Tibial nerve (tissue), 4 donors: ENCODE measurements around the gene GPR25. TPM values are rescaled to one million over a fixed set of nuclear protein-coding genes. Genes with fewer than 3 reads are reported as not detected.

Experiments used
- DNase-seq, 2 donors: peaks; one replicate each; pipeline ENCODE4 v3.0.0-alpha.2; 2019; ENCODE audit warnings: low spot score in 2 of 2
- H3K27ac ChIP-seq, 4 donors: fragments of 200-600 bp; sonication (generic) in 3 of 4; one replicate each; pipeline ENCODE4 v1.5.1; 2017 to 2019; ENCODE audit warnings: mild to moderate bottlenecking in 1 of 4
- H3K27me3 ChIP-seq, 2 donors: fragments of 200-600 bp; sonication (generic) in 1 of 2; one replicate each; pipeline versions ENCODE4 v1.5.1 to v1.6.0; 2017 to 2019
- H3K36me3 ChIP-seq, 3 donors: fragments of 200-600 bp; sonication (generic); one replicate each; pipeline ENCODE4 v1.5.1; 2018 to 2019
- H3K4me1 ChIP-seq, 4 donors: fragments of 200-600 bp; sonication (generic) in 3 of 4; one replicate each; pipeline ENCODE4 v1.5.1; 2017 to 2019
- H3K4me3 ChIP-seq, 4 donors: fragments of 200-600 bp; sonication (generic) in 3 of 4; one replicate each; pipeline ENCODE4 v1.5.1; 2017 to 2019; ENCODE audit warnings: mild to moderate bottlenecking in 1 of 4, moderate library complexity in 1 of 4
- H3K9me3 ChIP-seq, 4 donors: fragments of 200-600 bp; sonication (generic) in 3 of 4; one replicate each; pipeline ENCODE4 v1.5.1; 2017 to 2019
- EP300 ChIP-seq, 2 donors: sonication (generic); formaldehyde crosslinking; IDR thresholded peaks; one replicate each; pipeline ENCODE4 v1.6.1; 2017; ENCODE audit warnings: antibody characterized with exemption in 2 of 2, mild to moderate bottlenecking in 1 of 2
- POLR2A ChIP-seq, 2 donors: fragments of 450-650 bp; IDR thresholded peaks; one replicate each; pipeline ENCODE4 v1.6.1; 2017; ENCODE audit warnings: antibody characterized with exemption in 2 of 2, mild to moderate bottlenecking in 2 of 2, moderate library complexity in 2 of 2
- WGBS, 2 donors: methylation state at CpG; one replicate each; pipeline ENCODE4 v1.1.5; 2018; 5-methylcytosine and 5-hydroxymethylcytosine counted together
- total RNA-seq, 4 donors: library from RNA; depleted of rRNA; stranded (reverse); fragments of >200 nt; gene quantifications; one replicate each; pipeline ENCODE4 v1.1.0, GENCODE V29; 2016
- TF ChIP-seq, protein P1 (sequence below), 5 experiments: fragments of 200-600 bp in 3 of 5; fragments of 450-650 bp in 2 of 5; sonication (generic) in 3 of 5; IDR thresholded peaks; one replicate each; pipeline ENCODE4 v1.5.1; 2016 to 2019; ENCODE audit warnings: antibody characterized with exemption in 5 of 5, mild to moderate bottlenecking in 3 of 5, moderate library complexity in 2 of 5

GPR25 gene
- total RNA-seq, 4 donors from 2014 or later = not detected

- H3K4me3 ChIP-seq = no peak overlapping the region
- WGBS, 2 donors = 65 to 76% methylated on average over 6 to 7 of the region's 7 CpGs
- H3K36me3 ChIP-seq = no peaks in the 10 kb centered on the region
- DNase-seq = no peak
- H3K4me1 ChIP-seq = no peaks in the 10 kb centered on the region
- TF ChIP-seq POLR2A (IDR thresholded peaks at IDR 0.05) (no peak), EP300 (IDR thresholded peaks at IDR 0.05) (no peak)
- TF ChIP-seq, protein P1, sequence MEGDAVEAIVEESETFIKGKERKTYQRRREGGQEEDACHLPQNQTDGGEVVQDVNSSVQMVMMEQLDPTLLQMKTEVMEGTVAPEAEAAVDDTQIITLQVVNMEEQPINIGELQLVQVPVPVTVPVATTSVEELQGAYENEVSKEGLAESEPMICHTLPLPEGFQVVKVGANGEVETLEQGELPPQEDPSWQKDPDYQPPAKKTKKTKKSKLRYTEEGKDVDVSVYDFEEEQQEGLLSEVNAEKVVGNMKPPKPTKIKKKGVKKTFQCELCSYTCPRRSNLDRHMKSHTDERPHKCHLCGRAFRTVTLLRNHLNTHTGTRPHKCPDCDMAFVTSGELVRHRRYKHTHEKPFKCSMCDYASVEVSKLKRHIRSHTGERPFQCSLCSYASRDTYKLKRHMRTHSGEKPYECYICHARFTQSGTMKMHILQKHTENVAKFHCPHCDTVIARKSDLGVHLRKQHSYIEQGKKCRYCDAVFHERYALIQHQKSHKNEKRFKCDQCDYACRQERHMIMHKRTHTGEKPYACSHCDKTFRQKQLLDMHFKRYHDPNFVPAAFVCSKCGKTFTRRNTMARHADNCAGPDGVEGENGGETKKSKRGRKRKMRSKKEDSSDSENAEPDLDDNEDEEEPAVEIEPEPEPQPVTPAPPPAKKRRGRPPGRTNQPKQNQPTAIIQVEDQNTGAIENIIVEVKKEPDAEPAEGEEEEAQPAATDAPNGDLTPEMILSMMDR (IDR thresholded peaks at IDR 0.05) = no peak
- no peak overlapping the region for H3K27ac ChIP-seq
- H3K9me3 ChIP-seq = no peaks in the 10 kb centered on the region
- H3K27me3 ChIP-seq = no peaks in the 10 kb centered on the region
Measured at GRCh38 chr1:200917291-200917817, 44.6 kb downstream of the GPR25 start.

- WGBS, 2 donors = 93 to 94% methylated on average over 3 of the region's 3 CpGs
- TF ChIP-seq, protein P1 (IDR thresholded peaks at IDR 0.05) = no peak
- TF ChIP-seq POLR2A (IDR thresholded peaks at IDR 0.05) (no peak), EP300 (IDR thresholded peaks at IDR 0.05) (no peak)
- no peaks in the 10 kb centered on the region for H3K36me3 ChIP-seq
- no peaks in the 10 kb centered on the region for H3K4me1 ChIP-seq
- no peaks in the 10 kb centered on the region for H3K9me3 ChIP-seq
- no peaks in the 10 kb centered on the region for H3K27me3 ChIP-seq
- H3K27ac ChIP-seq = no peak overlapping the region
- no peak overlapping the region for H3K4me3 ChIP-seq
- DNase-seq = no peak
Measured at GRCh38 chr1:200918006-200918405, 45.2 kb downstream of the GPR25 start.

DNA sequence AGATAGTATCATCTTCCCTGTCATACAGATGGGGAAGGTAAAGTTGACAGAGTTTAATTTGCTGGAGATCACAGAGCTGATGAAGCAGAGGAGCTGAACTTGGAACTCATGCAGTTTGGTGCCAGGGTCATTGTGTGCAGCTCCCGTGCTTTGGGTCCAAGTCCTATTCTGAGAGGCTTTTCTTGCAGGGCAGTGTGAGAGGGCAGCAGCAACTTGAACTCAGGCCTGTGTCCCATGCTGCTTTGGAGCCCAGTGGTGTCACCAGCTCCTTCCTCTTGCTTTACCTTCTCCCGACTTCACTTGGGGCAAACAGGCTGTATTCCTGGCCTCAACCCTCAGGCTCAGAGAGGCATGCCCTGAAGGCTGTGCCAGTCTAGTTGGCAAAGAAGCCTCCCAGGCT, 46.6 kb downstream of the GPR25 start:
- 88 to 92% methylated on average over 2 of the region's 2 CpGs for whole genome bisulfite sequencing, 2 donors
- Histone ChIP-seq H3K27me3 (no peaks in the 10 kb centered on the region), H3K9me3 (no peaks in the 10 kb centered on the region), H3K4me1 (no peaks in the 10 kb centered on the region), H3K36me3 (no peaks in the 10 kb centered on the region), H3K27ac (no peak overlapping the region), H3K4me3 (no peak overlapping the region)
- DNase-seq = no peak
- TF ChIP-seq, protein P1 (IDR thresholded peaks at IDR 0.05) = no peak
- no peak for TF ChIP-seq EP300 (IDR thresholded peaks at IDR 0.05)

GRCh38 chr1:200921571-200922110, 48.9 kb downstream of the GPR25 start:
- TF ChIP-seq POLR2A (IDR thresholded peaks at IDR 0.05) = no peak
- TF ChIP-seq EP300 (IDR thresholded peaks at IDR 0.05) = no peak
- TF ChIP-seq, protein P1 (IDR thresholded peaks at IDR 0.05) = no peak
- no peak for DNase-seq
- Histone ChIP-seq H3K4me1 (no peaks in the 10 kb centered on the region), H3K4me3 (no peak overlapping the region), H3K36me3 (no peaks in the 10 kb centered on the region), H3K9me3 (no peaks in the 10 kb centered on the region), H3K27me3 (no peaks in the 10 kb centered on the region), H3K27ac (no peak overlapping the region)
- WGBS, 2 donors = 85 to 88% methylated on average over 9 of the region's 9 CpGs

DNA sequence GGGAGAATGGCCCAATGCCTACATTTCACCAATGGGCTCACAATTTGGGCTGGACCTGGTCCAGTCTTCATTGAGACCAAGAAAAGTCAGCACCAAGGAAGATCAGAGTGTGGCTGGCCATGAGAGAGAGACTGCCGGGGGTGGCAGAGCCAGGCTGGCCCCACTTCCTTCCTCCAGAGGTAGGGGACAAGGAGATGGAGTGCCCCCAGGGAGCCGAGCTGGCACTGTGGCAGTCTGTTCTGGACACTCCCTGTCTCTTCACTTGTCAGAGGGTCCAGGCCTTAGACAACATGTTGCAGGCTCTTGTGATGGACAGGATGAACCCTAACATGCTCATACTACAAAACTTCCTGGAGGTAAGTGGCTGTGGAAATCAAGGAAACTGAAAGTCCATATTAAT, 49.6 kb downstream of the GPR25 start:
- H3K4me1 ChIP-seq = no peaks in the 10 kb centered on the region
- 79% methylated on average over 2 of the region's 2 CpGs for WGBS, 2 donors
- no peaks in the 10 kb centered on the region for H3K27me3 ChIP-seq
- TF ChIP-seq, protein P1 (IDR thresholded peaks at IDR 0.05) = no peak
- no peak for TF ChIP-seq EP300 (IDR thresholded peaks at IDR 0.05)
- TF ChIP-seq POLR2A (IDR thresholded peaks at IDR 0.05) = no peak
- H3K27ac ChIP-seq = no peak overlapping the region
- DNase-seq = no peak
- no peaks in the 10 kb centered on the region for H3K36me3 ChIP-seq
- H3K9me3 ChIP-seq = no peaks in the 10 kb centered on the region
- no peak overlapping the region for H3K4me3 ChIP-seq
